ENCODE measurements around the gene TNFSF9. TPM values are rescaled to one million over a fixed set of nuclear protein-coding genes. Genes with fewer than 3 reads are reported as not detected.

The TNFSF9 gene, protein sequence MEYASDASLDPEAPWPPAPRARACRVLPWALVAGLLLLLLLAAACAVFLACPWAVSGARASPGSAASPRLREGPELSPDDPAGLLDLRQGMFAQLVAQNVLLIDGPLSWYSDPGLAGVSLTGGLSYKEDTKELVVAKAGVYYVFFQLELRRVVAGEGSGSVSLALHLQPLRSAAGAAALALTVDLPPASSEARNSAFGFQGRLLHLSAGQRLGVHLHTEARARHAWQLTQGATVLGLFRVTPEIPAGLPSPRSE
- 0.34 and 0.60 TPM in 2 replicates for total RNA-seq

DNA sequence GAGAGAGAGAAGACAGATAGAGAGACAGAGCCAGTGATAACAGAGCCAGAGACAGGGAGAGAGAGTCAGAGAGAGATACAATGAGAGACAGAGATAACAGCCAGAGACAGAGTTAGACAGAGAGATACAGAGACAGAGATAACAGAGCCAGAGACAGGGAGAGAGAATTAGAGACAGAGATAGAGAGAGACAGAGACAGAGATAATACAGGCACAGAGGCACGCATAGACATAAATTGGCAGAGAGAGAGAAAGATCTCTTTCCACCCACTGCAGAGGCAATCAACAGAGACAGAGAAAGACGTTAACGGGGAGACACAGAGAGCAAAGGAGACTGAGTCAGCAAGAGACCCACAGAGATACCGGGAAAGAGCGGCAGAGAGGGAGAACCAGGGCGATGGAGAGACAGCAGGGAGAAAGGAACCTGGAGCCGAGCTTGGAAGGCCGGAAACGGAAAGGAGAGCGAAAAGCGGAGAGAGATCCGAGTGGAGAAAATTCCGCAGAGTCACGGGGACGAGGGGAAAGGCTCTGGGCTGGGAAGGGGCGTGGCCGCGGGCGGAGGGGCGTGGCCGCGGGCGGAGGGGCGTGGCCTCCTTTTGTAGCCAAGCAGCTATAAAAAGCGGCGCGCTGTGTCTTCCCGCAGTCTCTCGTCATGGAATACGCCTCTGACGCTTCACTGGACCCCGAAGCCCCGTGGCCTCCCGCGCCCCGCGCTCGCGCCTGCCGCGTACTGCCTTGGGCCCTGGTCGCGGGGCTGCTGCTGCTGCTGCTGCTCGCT is at the start of gene TNFSF9:
Gene TNFSF9, plus strand, starts transcription at position 641 of the 777 bp plus-strand sequence. Its CDS starts 11 bp downstream, at position 652.
- DNase-seq = peak; percentile 81

DNA sequence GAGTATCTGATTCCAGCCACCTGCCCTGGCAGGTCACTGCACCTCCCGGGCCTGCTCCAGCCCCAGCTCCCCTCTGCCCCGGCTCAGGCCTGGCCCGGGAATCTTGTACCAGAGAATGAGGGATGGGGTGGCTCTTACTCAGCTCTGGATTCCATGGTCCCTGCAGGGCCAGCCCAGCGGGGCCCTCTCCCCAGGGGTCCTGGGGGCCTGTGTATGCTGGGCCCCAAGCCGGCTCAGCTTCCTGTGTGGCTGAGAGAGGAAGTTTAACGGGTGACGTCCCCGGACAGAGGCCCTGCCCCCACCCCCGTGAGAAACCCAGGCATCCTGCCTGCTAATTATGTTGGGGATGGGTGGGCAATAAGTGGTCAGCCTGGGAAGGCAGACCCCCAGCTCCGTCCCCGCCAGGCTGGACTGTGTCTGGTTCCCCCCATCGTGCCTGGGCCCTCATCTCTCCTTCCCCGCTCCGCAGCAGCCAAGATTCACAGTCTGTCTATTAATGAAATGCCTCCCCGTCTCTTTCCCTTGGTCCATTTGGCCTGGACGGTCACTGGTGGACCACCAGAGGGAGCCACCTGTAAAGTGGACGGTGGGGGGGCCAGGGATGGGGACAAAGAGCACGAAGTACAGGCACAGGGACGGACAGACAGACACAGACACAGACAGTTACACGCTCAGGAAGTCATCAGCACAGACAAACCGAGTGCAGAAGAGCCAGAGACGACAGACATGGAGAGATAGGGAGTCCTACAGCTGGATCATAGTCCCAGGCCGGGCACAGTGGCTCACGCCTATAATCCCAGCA is 49.1 kb upstream of the TNFSF9 start, which contains the start of gene DENND1C:
Gene DENND1C, minus strand, starts transcription at position 247 of the 802 bp plus-strand sequence. Its CDS starts 92 bp downstream, at position 155.
- peak; percentile 53 for DNase-seq

DNA sequence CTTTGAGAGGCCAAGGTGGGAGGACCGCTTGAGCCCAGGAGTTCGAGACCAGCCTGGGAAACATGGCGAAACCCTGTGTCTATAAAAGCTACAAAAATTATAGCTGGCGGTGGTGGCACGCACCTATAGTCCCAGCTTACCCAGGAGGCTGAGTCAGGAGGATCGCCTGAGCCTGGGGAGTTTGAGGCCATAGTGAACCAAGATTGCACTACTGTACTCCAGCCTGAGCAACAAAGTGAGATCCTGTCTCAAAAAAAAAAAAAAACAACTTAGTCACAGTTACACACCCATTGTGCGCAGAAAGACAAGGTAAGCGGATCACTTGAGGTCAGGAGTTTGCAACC is 48.5 kb upstream of the TNFSF9 start:
- DNase-seq = no peak

DNA sequence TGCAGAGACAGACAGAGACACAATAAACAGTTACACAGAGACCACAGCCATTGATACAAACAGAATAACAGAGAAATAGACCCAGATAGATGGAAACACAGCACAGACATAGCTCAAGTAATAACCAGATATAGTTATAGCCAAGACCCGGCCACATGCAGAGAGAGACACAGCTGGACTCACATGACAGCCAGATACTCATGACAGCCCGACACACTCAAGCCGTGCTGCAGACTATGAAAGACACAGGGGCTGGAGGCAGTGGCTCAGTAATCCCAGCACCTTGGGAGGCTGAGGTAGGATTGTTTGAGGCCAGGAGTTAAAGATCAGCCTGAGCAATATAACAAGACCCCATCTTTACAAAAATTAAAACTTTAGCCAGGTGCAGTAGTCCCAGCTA is 47.6 kb upstream of the TNFSF9 start:
- DNase-seq = no peak

DNA sequence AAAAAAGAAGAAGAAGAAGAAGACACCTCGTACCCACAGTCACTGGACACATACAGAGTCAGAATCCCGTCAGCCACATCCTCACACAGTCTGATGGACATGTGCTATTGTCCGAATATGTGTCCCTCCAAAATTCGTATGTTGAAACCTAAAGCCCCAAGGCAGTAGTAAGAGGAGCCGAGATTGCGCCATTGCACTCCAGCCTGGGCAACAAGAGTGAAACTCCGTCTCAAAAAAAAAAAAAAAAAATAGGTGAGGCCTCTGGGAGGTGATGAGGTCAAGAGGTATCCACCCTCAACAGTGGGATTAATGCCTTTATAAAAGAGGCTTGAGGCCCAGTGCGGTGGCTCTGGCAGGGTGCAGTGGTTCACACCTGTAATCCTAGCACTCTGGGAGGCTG is 46.6 kb upstream of the TNFSF9 start:
- DNase-seq = no peak

DNA sequence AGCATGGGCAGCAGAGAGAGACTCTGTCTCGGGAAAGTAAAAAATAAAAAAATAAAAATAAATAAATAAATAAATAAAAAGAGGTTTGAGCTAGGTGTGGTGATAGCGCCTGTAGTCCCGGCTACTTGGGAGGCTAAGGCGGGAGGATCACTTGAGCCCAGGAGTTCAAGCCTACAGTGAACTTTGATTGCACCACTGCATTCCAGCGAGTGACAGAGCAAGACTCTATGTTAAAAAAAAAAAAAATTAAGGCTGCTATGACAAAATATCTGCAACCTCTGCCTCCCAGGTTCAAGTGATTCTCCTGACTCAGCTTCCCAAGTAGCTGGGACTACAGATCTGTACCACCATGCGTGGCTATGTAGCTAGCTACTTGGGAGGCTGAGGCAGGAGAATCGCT is 46.0 kb upstream of the TNFSF9 start:
- DNase-seq = no peak

DNA sequence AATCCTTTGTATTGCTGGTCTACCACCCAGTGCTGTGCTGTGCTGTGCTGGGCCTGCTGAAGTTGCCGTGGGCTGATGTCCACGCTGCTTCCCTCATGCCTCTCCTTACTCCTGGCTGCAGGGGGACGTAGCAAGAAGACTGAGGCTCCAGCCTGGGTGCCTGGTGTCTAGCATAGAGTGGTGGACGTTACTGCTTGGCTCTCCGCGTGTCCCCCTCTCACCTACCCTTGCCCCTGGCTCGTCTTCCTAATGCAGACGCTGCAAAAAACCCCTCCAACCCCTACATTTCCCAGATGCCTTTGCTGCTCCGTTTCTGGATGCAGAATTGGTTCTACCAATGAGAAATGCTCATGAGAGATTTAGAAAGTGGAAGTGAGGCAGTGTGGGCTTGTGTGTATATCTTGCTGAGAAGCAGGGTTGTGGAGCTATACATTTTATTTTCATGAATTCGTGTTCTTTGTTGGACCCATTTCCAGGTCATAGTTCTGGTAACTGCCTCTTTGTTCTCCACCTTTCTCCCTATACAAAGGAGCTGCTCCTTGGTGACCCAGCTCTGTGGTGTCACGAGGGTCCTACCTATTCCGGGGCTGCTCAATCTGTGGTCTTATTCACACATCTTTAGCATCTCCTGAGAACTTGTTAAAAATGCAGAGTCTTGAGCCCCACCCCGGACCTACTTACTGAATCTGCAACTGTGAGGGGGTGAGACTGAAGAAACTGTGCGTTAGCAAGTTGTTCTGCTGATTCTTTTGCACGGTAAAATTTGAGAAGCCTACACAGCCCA is 41.4 kb upstream of the TNFSF9 start:
- no peak for DNase-seq

DNA sequence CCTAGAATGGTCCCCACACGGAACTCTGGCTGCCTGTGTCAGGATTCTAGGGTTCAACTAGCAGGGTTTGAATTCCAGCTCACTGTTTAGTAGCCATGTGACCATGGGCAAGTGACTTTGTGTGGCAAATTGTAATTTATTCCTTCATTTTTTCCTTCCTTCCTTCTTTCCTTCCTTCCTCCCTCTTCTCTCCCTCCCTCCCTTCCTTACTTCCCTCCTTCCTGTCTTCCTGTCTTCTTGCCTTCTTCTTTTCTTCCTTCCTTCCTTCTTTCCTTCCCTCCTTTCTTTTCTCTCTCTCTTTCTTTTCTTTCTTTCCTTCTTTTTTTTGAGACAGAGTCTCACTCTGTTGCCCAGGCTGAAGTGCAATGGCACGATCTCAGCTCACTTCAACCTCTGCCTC is 40.7 kb upstream of the TNFSF9 start:
- no peak for DNase-seq

DNA sequence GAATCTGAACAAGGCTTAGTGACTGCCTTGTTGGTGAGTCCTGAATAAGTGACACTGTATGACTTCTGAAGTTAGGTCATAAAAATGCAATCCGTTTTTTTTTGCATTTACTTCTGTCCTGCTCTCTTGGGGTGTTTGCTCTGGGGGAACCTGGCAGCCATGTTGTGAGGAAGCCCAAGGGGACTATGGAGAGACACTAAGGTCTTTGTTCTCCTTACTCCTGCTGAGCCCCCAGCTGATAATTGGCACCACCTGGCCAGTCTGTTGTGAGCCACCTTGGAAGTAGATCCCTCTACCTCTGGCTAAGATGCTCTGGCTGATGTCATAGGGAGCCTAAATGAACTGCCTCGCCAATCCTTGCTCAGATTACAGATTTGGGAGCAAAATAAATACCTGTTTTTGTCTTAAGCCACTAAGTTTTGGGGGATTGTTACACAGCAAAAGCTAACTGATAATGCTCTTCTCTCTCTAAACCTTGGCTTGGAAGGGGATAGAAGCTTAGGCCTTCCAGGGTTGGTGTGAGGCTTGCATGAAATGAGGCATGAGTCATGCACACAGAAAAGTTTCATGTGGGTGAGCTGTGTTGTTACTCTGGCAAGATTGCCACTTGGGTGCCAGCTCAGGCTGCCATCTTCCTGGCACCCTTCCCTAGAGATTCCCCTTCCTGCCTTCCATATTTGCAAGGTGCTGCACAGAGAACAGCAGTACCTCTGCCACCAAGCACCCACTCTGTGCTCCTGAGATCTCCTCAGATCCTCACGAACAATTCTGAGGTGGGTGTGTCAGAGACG is 38.8 kb upstream of the TNFSF9 start:
- no peak for DNase-seq

DNA sequence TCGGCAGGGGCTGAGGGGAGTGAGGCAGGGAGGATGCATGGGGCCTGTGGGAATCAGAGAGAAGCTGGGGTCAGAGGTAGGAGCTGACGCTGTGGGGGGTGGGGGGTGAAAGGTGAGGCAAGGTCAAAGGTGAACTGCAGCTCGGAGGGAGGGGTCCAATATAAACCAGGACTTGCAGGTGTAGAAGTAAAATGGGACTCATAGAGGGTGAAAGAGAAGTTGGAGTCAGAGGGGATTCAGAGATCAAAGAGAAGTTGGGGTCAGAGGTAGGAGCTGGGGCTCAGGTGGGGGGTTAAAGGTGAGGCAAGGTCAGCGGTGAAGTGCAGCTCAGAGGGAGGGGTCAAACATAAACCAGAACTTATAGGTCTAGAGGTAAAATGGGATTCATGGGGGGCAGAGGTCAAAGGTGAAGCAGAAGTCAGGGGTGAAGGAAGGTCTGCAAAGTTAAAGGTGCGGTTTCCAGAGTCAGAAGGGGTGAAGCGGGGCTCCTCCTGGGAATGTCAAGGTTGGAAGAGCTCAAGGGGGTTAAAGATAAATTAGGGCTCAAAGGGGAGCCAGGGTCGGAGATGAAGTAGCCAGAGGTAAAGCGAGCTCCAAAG is 36.3 kb upstream of the TNFSF9 start:
- no peak for DNase-seq

DNA sequence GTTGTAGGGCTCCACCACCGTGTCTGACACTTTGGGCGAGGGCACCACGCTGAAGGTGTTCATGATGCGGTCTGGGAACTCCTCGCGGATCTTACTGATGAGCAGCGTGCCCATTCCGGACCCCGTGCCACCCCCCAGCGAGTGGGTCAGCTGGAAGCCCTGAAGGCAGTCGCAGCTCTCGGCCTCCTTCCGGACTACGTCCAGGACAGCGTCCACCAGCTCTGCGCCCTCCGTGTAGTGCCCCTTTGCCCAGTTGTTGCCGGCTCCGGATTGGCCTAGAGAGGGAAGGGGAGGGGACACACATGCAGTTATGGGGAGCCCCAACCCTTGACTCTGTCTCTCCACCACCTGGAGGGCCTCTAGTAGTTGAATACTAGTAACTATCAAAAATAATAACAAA is 34.9 kb upstream of the TNFSF9 start:
- no peak for DNase-seq

DNA sequence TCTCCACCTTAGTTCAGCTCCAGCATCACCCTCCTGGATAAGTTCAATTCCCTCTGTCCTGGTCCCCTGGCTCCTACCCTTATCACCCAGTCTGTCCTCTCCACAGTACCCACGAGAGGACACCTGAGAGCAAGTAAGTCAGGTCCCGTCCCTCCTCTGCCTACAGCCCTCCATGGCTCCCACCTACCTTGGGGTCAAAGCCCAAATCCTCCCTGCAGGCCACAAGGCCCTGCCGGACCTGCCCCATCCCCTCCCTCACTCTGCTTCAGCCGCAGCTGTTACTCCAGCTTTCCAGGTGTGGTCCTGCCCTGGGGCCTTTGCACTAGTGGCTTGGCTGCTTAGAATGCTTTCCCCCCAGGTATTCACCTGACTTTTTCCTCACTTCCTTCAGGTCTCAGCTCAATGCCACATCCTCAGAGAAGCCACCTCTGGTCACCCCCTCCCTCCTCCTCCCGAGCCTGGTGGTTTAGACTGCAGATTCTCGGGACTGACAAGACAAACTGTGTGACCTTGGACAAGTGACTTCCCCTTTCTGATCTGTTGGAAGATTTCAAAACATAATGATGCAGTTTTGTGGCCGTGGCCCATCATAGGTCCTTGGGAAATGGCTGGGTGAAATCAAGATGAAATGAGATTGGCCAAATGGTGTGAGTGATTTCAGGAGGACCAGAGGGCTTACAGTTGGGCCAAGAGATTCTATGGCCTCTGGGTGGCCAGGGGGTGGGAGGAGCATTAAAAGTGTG is 32.4 kb upstream of the TNFSF9 start:
- DNase-seq = no peak

DNA sequence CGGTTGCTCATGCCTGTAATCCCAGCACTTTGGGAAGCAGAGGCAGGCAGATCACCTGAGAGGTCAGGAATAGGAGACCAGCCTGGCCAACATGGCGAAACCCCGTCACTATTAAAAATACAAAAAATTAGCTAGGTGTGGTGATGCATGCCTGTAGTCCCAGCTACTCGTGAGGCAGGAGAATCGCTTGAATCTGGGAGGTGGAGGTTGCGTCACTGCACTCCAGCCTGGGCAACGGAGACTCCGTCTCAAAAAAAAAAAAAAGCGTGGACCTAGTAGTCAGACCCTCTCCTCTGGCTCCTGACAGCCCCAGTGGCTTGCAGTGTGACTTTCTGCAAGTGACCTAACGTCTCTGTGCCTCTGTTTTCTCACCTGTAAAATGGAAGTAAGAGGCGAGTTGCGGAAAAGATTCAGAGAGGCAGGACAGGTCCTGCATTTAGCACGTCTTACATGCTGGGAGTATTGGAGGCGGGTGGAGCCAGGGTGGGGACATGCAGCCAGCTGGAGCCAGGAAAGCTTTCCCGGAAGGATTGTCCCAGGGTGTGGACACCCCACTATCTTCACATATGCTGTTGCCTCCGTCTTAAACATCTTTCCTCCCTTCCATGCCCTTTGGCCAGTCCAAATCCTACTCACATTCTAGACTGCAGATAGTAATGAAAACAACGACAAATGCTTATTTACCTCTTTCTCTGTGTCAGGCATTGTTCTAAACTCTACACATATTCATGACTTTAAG is 31.6 kb upstream of the TNFSF9 start:
- DNase-seq = no peak

DNA sequence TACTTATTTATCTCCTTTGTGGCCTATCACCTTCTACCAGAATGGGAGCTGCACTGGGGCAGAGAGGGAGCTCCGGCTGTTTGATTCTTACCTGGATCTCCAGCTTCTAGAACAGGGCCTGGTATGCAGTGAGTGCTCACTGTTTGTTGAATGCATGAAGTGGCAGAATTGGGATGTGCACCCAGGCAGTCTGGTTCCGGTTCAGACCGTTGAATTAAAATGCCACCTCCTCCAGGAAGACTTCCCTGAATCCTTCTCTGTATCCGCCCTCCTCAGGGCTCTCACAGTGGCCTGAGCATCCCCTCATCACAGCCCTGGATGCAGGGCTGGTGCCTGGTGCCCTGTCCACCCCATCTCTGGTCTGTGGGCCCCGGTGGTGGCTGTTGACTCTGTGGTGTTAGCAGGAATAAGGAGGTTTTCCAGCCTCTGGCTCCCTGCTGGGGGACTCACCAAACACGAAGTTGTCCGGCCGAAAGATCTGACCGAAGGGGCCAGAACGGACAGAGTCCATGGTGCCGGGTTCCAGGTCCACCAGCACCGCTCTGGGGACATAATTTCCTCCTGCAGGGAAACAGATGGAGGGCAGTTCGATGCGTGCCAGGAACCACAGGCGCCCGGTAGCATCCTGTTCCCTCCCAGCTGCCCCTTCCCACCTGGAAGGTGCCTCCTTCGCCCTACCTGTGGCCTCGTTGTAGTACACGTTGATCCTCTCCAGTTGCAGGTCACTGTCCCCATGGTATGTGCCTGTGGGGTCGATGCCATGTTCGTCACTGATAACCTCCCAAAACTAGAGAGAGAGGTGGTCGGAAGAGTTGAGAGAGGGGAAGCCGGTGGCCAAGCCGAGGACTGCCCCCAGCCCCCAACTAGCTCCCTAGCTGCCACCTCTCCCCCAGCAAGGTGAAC is 29.7 kb upstream of the TNFSF9 start:
- DNase-seq = no peak

DNA sequence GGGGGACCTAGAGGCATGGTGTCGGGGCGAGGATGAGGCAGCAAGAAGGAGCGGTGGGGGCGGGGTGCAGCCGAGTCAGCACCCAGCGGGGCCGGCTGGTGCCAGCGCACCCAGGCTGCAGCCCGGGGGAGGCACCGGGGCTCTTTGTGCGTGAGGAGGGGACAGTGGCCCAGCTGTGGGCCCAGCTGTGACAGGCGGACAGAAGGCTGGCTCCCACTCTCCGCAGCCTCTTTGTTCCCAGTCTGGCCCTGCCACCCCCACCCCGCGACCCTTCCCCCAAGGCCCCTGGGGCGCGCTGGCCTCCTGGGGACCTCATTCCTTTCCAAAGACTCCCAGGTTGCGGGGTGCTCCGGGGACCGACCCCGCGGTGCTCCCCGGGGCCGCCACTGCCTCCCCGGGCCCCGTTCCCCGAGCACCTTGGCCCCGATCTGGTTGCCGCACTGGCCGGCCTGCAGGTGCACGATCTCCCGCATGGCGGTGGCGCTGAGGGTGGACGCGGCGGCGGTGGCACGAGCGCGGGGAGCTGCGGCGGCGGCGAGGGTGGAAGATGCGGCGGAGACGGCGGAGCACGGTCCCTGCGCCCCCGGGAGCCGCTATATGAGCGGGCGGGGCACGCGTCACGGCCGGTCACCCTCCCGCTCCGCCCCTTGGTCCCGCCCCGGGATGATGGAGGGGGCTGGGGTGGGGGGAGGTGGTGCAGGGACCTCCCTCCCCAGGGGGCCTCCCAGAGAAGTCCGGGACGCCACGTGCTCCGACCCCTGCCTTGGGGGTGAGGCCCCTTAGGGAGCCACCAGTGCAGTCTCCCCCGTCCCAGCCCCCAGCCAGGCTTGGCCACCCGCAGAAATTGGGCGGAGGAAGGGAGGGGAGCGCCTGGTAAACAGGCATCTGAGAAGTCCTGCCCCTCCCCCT is 28.8 kb upstream of the TNFSF9 start, which contains the start of gene TUBB4A:
Gene TUBB4A, minus strand, starts transcription at position 570 of the 909 bp plus-strand sequence. Its CDS starts 97 bp downstream, at position 473.
- no peak for DNase-seq

DNA sequence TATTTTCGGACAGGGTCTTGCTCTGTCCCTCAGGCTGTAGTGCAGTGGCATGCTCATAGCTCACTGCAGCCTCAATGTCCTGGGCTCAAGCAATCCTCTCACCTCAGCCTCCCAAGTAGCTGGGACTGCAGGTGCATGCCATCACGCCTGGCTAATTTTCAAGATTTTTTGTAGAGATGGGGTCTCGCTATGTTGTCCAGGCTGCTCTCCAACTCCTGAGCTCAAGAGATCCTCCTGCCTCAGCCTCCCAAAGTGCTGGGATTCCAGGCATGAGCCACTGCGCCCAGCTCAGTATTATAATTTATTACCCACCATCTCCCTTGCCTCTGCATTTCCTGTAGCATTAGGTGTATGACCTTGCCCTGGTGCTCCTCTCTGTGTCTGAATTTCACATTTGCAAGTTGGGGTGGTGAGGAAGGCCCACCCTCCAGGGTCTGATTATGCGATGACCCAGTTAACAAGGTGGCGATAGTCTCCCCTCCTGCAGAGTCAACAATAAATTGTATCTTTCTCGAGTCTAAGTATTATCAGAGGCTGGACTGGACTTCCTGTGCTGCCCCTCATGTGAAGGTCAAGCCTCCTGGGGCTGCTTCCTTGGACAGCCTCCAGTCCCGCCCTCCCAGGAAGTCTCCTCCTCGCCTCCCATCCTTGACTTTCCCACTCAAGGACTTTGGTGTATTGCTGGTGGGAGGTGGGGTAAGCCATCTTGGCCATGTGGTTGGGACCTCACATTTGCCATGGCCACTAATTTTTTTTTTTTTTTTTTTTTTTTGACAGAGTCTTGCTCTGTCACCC is 27.2 kb upstream of the TNFSF9 start:
- no peak for DNase-seq

All from dermis blood vessel endothelial cell (primary cell).